ENCODE measurements around the gene PTCH2.
A peak's percentile ranks its signal among the peaks of the same experiment; 100 is the strongest.

Gene PTCH2

DNA sequence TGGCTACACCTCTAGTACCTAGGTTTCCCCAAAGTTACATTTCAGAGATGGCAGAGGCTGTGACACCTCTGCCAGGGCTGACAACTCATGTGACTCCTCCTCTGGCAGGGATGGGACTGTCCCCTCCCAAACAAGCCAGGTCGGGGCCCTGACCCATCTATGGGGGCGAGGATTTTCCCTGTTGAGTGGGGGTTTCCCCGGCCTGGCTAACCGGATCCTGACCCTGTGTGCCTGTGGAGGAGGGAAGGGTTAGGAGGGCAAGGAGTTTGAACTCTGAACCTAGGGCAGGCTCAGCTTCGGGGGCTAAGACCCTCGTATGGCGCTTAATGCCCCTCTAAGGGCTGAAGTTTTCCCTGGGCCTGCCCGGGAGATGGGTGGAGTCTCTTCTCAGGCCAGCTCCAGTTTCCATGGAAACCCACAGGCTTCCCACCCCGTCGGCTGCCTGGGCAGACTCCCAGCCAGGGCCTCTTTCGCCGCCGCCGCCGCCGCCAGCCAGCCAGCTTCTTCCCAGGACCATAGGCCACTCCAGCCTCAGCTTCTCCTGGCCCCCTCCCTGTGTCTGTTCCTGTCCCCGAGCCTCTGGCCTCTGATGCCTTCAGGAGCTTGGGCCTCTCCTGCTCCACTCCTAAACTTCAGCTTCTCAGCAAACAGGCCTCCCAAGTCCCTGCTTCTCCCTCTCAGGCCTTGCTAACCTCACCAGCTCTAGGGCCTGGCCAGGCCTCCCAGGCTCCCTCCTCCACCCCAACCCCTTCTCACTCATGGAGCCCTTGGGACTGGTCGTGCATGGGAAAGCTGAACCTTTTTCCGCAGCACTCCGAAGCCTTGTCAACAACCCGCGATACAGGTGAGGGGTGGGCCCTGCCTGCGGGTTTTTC is 34.8 kb downstream of the PTCH2 start, which contains the start of gene BTBD19:
TSS of gene BTBD19 (plus strand) at position 461 of the 875 bp plus-strand sequence. CDS start at position 759, 298 bp downstream.
- peak within 1 kb of the TSS; percentile 1 for H3K27ac ChIP-seq (ENCODE audit: low read length)
- no peak within 1 kb of the TSS for H3K4me3 ChIP-seq (ENCODE audit: low read length)
- H3K36me3 ChIP-seq (ENCODE audit: control insufficient read depth, insufficient read depth, low read length), result peaks cover 10% of the 10 kb centered on the region; the same call in 1 of the 2 replicates
- H3K4me1 ChIP-seq (ENCODE audit: control insufficient read depth, insufficient read depth, low read length), result peaks cover 20% of the 10 kb centered on the region
- H3K27me3 ChIP-seq (ENCODE audit: control insufficient read depth, insufficient read depth, low read length), result no peaks in the 10 kb centered on the region
- no peak for DNase-seq (ENCODE audit: low read depth, low spot score)
- H3K9me3 ChIP-seq (ENCODE audit: control insufficient read depth, insufficient read depth, low read length), result no peaks in the 10 kb centered on the region
- no CpG with 5 or more reads among the region's 23 CpGs for WGBS (ENCODE audit: insufficient coverage, insufficient read length)

DNA sequence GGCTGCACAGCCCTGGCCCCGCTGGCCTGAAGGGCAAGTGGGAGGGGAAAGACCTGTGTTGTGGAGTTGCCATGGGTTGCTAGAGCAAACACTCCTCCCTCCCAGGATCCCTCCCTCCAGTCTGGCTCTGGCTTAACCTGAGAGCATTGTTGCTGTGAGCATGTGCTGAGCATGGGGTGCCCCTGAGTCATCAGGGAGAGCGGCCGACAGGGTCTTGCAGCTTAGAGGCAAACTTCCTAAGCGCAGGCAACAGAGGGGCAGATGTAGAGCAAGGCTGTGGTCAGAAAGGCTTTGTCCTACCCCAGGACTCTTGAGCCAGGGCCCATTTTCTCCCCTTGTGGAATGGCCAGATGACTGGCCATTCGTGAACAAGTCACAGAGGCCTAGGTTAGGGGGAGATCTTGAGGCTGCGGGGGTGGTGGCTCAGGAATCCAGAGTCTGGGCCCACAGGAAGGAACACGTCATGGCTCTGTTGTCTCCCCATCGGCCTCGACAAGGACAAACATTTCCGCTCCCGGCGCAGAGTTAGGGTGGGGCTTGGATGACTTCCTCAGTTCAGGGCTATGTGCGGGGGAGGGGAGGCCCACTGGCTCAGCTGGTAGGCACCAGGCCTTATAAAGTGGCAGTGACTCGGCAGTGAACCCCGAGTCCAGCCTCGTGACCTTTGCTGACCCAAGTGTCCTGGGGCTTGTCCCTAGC is 35.5 kb downstream of the PTCH2 start:
- no CpG with 5 or more reads among the region's 16 CpGs for WGBS (ENCODE audit: insufficient coverage, insufficient read length)
- peaks cover 18% of the 10 kb centered on the region for H3K4me1 ChIP-seq (ENCODE audit: control insufficient read depth, insufficient read depth, low read length)
- no peak overlapping the region for H3K4me3 ChIP-seq (ENCODE audit: low read length)
- no peak for DNase-seq (ENCODE audit: low read depth, low spot score)
- H3K27me3 ChIP-seq (ENCODE audit: control insufficient read depth, insufficient read depth, low read length), result no peaks in the 10 kb centered on the region
- H3K27ac ChIP-seq (ENCODE audit: low read length), result peak overlapping the region; percentile 1
- H3K9me3 ChIP-seq (ENCODE audit: control insufficient read depth, insufficient read depth, low read length), result no peaks in the 10 kb centered on the region
- H3K36me3 ChIP-seq (ENCODE audit: control insufficient read depth, insufficient read depth, low read length), result peaks cover 10% of the 10 kb centered on the region; the same call in 1 of the 2 replicates

DNA sequence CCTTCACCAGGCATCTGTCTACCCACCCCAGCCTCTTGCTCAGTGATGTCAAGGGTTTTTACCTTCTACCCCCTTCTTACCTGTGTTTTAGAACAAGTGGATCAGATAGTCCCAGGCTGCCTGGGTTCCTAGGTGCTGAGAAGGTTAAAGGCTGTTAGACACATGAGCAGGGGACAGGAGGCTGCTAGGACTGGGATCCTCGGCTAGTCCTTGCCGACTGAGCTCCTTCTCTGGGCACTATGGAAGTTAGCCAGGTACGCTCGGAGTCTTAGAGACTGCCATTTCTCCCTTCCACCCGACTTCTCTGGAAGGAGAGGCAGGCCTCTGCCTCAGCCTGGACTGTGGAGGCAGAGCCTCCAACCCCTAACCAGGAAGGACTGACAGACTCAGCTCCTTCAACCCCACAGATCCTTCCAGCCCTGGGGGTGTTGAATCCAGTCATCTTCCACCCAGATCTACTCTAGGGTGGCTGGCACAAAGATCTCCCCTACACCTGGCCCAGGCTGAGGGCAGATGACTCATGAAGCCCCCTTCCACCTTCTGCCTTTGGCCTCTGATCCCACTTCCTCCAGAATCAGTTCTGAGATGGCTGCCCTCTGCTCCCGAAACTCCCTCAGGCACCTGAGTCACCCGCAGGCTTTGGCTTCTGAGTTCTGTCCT is 36.2 kb downstream of the PTCH2 start, which contains the start of gene DYNLT4:
TSS of gene DYNLT4 (minus strand) at position 648 of the 660 bp plus-strand sequence. CDS start 683 bp downstream, outside the sequence.
- no peak for DNase-seq (ENCODE audit: low read depth, low spot score)
- H3K4me3 ChIP-seq (ENCODE audit: low read length), result no peak within 1 kb of the TSS
- no CpG with 5 or more reads among the region's 7 CpGs for WGBS (ENCODE audit: insufficient coverage, insufficient read length)
- peaks cover 10% of the 10 kb centered on the region; the same call in 1 of the 2 replicates for H3K36me3 ChIP-seq (ENCODE audit: control insufficient read depth, insufficient read depth, low read length)
- H3K27ac ChIP-seq (ENCODE audit: low read length), result peak within 1 kb of the TSS; percentile 1
- no peaks in the 10 kb centered on the region for H3K27me3 ChIP-seq (ENCODE audit: control insufficient read depth, insufficient read depth, low read length)
- peaks cover 18% of the 10 kb centered on the region for H3K4me1 ChIP-seq (ENCODE audit: control insufficient read depth, insufficient read depth, low read length)
- no peaks in the 10 kb centered on the region for H3K9me3 ChIP-seq (ENCODE audit: control insufficient read depth, insufficient read depth, low read length)

DNA sequence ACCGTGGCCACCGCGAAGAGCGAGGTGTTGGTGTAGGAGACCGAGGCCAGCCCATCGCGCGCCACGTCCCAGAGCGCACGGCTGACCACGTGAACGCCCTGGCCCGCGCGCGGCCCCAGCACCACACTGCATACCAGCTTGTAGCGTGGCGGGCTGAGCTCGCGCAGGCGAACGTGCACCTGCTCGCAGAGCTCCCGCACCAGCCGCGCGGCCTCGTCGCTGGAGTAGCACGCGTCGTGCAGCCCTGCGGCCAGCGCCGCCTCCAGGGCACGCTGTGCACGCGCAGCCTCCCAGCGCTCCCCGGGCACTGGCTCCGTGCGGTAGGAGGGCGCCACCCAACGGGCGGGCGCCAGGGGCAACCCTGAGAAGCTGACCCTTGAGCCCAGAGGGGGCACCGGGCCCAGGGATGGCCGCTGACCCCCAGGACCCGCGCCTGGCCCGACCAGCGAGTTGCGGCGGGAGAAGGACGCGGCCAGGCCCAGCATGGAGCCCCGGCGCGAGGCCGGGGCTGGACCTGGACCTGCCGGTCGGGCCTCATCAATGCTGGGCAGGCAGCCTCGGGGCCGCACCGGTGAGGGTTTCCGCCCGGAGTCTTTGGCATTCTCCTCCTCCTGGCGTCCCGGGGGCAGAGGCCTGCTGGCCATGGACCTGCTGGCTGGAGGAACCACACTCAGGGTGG is 36.9 kb downstream of the PTCH2 start:
- Histone ChIP-seq H3K4me1 (ENCODE audit: control insufficient read depth, insufficient read depth, low read length) (peaks cover 18% of the 10 kb centered on the region), H3K27ac (ENCODE audit: low read length) (no peak overlapping the region), H3K9me3 (ENCODE audit: control insufficient read depth, insufficient read depth, low read length) (no peaks in the 10 kb centered on the region), H3K4me3 (ENCODE audit: low read length) (no peak overlapping the region), H3K36me3 (ENCODE audit: control insufficient read depth, insufficient read depth, low read length) (peaks cover 10% of the 10 kb centered on the region; the same call in 1 of the 2 replicates), H3K27me3 (ENCODE audit: control insufficient read depth, insufficient read depth, low read length) (no peaks in the 10 kb centered on the region)
- DNase-seq (ENCODE audit: low read depth, low spot score), result no peak
- no CpG with 5 or more reads among the region's 70 CpGs for WGBS (ENCODE audit: insufficient coverage, insufficient read length)

DNA sequence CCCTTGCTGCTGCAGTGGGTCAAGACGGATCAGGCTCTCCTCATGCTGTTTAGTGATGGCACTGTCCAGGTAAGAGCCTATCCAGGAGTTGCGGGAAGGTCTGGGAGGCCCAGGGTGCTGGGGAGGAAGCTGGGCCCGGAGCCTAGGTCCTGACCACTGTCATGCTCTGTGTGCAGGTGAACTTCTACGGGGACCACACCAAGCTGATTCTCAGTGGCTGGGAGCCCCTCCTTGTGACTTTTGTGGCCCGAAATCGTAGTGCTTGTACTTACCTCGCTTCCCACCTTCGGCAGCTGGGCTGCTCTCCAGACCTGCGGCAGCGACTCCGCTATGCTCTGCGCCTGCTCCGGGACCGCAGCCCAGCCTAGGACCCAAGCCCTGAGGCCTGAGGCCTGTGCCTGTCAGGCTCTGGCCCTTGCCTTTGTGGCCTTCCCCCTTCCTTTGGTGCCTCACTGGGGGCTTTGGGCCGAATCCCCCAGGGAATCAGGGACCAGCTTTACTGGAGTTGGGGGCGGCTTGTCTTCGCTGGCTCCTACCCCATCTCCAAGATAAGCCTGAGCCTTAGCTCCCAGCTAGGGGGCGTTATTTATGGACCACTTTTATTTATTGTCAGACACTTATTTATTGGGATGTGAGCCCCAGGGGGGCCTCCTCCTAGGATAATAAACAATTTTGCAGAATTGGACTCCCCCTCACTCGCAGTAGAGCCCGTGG is 37.6 kb downstream of the PTCH2 start:
- peaks cover 10% of the 10 kb centered on the region; the same call in 1 of the 2 replicates for H3K36me3 ChIP-seq (ENCODE audit: control insufficient read depth, insufficient read depth, low read length)
- no peaks in the 10 kb centered on the region for H3K9me3 ChIP-seq (ENCODE audit: control insufficient read depth, insufficient read depth, low read length)
- peaks cover 21% of the 10 kb centered on the region for H3K4me1 ChIP-seq (ENCODE audit: control insufficient read depth, insufficient read depth, low read length)
- WGBS (ENCODE audit: insufficient coverage, insufficient read length), result no CpG with 5 or more reads among the region's 20 CpGs
- no peak for DNase-seq (ENCODE audit: low read depth, low spot score)
- H3K4me3 ChIP-seq (ENCODE audit: low read length), result no peak overlapping the region
- no peaks in the 10 kb centered on the region for H3K27me3 ChIP-seq (ENCODE audit: control insufficient read depth, insufficient read depth, low read length)
- H3K27ac ChIP-seq (ENCODE audit: low read length), result no peak overlapping the region

DNA sequence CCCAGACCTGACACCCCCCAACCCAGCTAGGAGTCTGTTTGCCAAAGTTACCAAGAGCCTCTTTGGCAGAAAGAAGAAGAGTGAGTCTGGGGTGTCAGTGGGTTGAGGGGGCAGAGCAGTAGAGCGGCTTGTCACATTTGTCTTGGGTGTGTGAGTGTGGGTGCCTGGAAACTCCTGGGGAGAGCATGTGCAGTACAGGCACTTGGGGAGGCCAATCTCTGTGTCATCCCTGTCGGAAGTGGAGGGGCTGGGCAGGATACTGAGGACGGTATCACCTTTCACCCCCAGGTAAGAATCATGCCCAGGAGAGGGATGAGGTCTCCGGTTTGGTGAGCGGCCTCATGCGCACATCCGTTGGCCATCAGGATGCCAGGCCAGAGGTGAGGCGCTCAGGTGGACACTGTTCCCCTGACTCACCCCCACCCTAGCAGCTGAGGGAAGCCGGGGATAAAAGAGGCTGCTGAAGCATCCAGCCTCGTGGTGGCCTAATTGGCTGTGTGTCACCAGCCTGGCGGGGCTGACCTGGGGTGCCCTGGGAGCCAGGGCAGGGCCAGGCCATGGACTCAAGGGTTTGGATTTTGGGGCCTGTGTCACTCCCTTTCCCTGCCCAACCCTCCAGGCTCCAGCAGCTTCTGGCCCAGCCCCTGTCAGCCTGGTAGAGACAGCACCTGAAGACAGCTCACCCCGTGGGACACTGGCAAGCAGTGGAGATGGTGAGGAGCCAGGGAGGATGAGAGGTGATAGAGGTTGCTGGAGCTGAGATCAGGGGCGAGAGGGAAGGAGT is 39.5 kb downstream of the PTCH2 start:
- peaks cover 16% of the 10 kb centered on the region for H3K4me1 ChIP-seq (ENCODE audit: control insufficient read depth, insufficient read depth, low read length)
- H3K27me3 ChIP-seq (ENCODE audit: control insufficient read depth, insufficient read depth, low read length), result no peaks in the 10 kb centered on the region
- peaks cover 10% of the 10 kb centered on the region; the same call in 1 of the 2 replicates for H3K36me3 ChIP-seq (ENCODE audit: control insufficient read depth, insufficient read depth, low read length)
- WGBS (ENCODE audit: insufficient coverage, insufficient read length), result no CpG with 5 or more reads among the region's 13 CpGs
- H3K27ac ChIP-seq (ENCODE audit: low read length), result no peak overlapping the region
- H3K9me3 ChIP-seq (ENCODE audit: control insufficient read depth, insufficient read depth, low read length), result no peaks in the 10 kb centered on the region
- no peak for DNase-seq (ENCODE audit: low read depth, low spot score)
- H3K4me3 ChIP-seq (ENCODE audit: low read length), result no peak overlapping the region

DNA sequence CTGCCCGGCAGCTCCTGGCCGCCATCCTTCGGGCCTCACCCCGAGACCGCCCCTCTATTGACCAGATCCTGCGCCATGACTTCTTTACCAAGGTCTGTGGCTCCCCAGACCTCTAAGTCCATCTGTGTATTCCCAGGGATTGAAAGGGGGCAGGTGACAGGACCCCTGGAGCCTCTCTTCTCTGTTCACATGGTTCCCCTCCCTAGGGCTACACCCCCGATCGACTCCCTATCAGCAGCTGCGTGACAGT is 40.1 kb downstream of the PTCH2 start:
- Histone ChIP-seq H3K27ac (ENCODE audit: low read length) (no peak overlapping the region), H3K4me3 (ENCODE audit: low read length) (no peak overlapping the region; the same call in 1 of the 2 replicates), H3K27me3 (ENCODE audit: control insufficient read depth, insufficient read depth, low read length) (no peaks in the 10 kb centered on the region), H3K4me1 (ENCODE audit: control insufficient read depth, insufficient read depth, low read length) (peaks cover 12% of the 10 kb centered on the region), H3K9me3 (ENCODE audit: control insufficient read depth, insufficient read depth, low read length) (no peaks in the 10 kb centered on the region), H3K36me3 (ENCODE audit: control insufficient read depth, insufficient read depth, low read length) (peaks cover 10% of the 10 kb centered on the region; the same call in 1 of the 2 replicates)
- DNase-seq (ENCODE audit: low read depth, low spot score), result no peak
- WGBS (ENCODE audit: insufficient coverage, insufficient read length), result no CpG with 5 or more reads among the region's 9 CpGs

DNA sequence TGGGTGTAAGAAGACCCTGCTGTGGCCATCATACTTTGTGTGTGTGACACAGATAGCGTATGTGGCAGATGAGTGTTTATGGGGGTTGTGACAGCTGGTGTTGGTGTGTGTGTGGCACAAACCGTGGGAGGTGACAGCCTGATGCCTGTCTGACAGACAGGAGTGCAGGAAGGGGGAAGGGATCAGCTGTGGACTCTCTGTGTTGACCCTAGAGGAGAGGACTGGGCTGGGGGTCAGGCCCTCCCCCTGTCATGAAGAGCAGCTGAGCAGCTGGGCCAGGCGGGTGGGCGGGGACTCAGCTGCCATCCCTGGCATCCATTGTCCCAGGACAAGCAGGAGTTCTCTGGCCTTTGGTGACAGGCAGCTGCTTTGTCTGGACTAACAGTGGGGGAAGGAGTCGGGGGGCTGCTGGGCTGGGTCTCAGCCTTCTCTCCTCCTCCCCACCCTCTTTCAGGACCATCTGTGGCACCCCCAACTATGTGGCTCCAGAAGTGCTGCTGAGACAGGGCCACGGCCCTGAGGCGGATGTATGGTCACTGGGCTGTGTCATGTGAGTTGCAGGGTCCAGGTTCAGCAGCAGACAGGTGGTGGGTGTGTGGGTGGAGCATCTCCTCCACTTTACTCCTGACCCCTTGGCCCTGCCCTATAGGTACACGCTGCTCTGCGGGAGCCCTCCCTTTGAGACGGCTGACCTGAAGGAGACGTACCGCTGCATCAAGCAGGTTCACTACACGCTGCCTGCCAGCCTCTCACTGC is 40.6 kb downstream of the PTCH2 start:
- Histone ChIP-seq H3K36me3 (ENCODE audit: control insufficient read depth, insufficient read depth, low read length) (peaks cover 10% of the 10 kb centered on the region; the same call in 1 of the 2 replicates), H3K4me3 (ENCODE audit: low read length) (no peak overlapping the region; the same call in 1 of the 2 replicates), H3K27ac (ENCODE audit: low read length) (no peak overlapping the region), H3K27me3 (ENCODE audit: control insufficient read depth, insufficient read depth, low read length) (no peaks in the 10 kb centered on the region), H3K4me1 (ENCODE audit: control insufficient read depth, insufficient read depth, low read length) (peaks cover 7% of the 10 kb centered on the region), H3K9me3 (ENCODE audit: control insufficient read depth, insufficient read depth, low read length) (no peaks in the 10 kb centered on the region)
- no peak for DNase-seq (ENCODE audit: low read depth, low spot score)
- no CpG with 5 or more reads among the region's 13 CpGs for WGBS (ENCODE audit: insufficient coverage, insufficient read length)

Measured in iPS DF 6.9 (cell line).